HepG2 (cell line): ENCODE measurements around the gene USP11. TPM values are rescaled to one million over a fixed set of nuclear protein-coding genes. Genes with fewer than 3 reads are reported as not detected.

Source experiments
- AKAP8 ChIP-seq: sonication (generic); formaldehyde crosslinking; IDR thresholded peaks from 2 replicates; pipeline ENCODE4 v1.5.1; 2020; ENCODE audit warnings: mild to moderate bottlenecking, missing genetic modification reagents
- SIN3A ChIP-seq: IDR thresholded peaks from 2 replicates; pipeline ENCODE4 v1.6.1; 2011; ENCODE audit warnings: low read depth, mild to moderate bottlenecking, control low read depth, low read length, borderline replicate concordance
- TP53 ChIP-seq: sonication (generic); formaldehyde crosslinking; conservative IDR thresholded peaks from 2 replicates; pipeline ENCODE4 v1.4.0; 2020; ENCODE audit warnings: missing genetic modification reagents
- YEATS2 ChIP-seq: sonication (generic); formaldehyde crosslinking; IDR thresholded peaks from 2 replicates; pipeline ENCODE4 v1.4.0; 2020; ENCODE audit warnings: missing genetic modification reagents, borderline replicate concordance
- ZNF143 ChIP-seq: sonication (generic); formaldehyde crosslinking; IDR thresholded peaks from 2 replicates; pipeline ENCODE4 v1.4.0; 2020; ENCODE audit warnings: missing genetic modification reagents
- ZNF605 ChIP-seq: sonication (generic); formaldehyde crosslinking; IDR thresholded peaks from 2 replicates; pipeline ENCODE4 v1.8.0; 2022; ENCODE audit warnings: mild to moderate bottlenecking, missing genetic modification reagents
- polyA plus RNA-seq, 8 experiments: library from polyadenylated mRNA; depleted of rRNA in 3 of 8; stranded (reverse) in 7 of 8; unstranded in 1 of 8; fragments of >200 nt; fragmentation: Illumina TruSeq in 4 of 8; extraction: Trizol in 4 of 8; gene quantifications; 2 replicates each; pipeline versions ENCODE4 v1.2.1 to v1.2.3, GENCODE V29; 2011 to 2016; ENCODE audit warnings: low read depth in 4 of 8, missing spikeins in 1 of 8, mixed read lengths in 1 of 8; ENCODE audit not compliant: insufficient read depth in 1 of 8
- total RNA-seq, 5 experiments: library from RNA; depleted of rRNA; stranded (reverse); fragments of >200 nt; fragmentation: Illumina TruSeq; extraction: Trizol; gene quantifications; 2 replicates each; pipeline ENCODE4 v1.2.3, GENCODE V29; 2016; ENCODE audit warnings: low read depth in 1 of 5
- TF ChIP-seq, protein P1 (sequence below): sonication (generic); formaldehyde crosslinking; IDR thresholded peaks from 2 replicates; pipeline ENCODE4 v1.4.0; 2020; ENCODE audit warnings: missing genetic modification reagents
- TF ChIP-seq, protein P2 (sequence below): sonication (generic); formaldehyde crosslinking; IDR thresholded peaks from 2 replicates; pipeline ENCODE4 v1.4.0; 2020; ENCODE audit warnings: missing genetic modification reagents
- TF ChIP-seq, protein P3 (sequence below): sonication (generic); formaldehyde crosslinking; IDR thresholded peaks from 2 replicates; pipeline ENCODE4 v1.5.0; 2020; ENCODE audit warnings: mild to moderate bottlenecking, missing genetic modification reagents, moderate library complexity
- TF ChIP-seq, protein P4 (sequence below), 2 experiments: fragments of 450-650 bp in 1 of 2; sonication (generic) in 1 of 2; formaldehyde crosslinking in 1 of 2; IDR thresholded peaks; 2 replicates each; pipeline versions ENCODE4 v1.6.1 to v1.8.0; 2016 to 2022; ENCODE audit warnings: antibody characterized with exemption in 1 of 2, mild to moderate bottlenecking in 1 of 2, missing genetic modification reagents in 1 of 2
- TF ChIP-seq, protein P5 (sequence below): sonication (generic); formaldehyde crosslinking; IDR thresholded peaks from 2 replicates; pipeline ENCODE4 v1.9.0; 2021; ENCODE audit warnings: missing genetic modification reagents, mild to moderate bottlenecking, borderline replicate concordance

Gene USP11
- total and polyA plus RNA-seq, 2 of the 13 experiments (the other 11 are each of a cell fraction or from before 2014, with no cell fraction given): 23.8 to 31.7 TPM

DNA sequence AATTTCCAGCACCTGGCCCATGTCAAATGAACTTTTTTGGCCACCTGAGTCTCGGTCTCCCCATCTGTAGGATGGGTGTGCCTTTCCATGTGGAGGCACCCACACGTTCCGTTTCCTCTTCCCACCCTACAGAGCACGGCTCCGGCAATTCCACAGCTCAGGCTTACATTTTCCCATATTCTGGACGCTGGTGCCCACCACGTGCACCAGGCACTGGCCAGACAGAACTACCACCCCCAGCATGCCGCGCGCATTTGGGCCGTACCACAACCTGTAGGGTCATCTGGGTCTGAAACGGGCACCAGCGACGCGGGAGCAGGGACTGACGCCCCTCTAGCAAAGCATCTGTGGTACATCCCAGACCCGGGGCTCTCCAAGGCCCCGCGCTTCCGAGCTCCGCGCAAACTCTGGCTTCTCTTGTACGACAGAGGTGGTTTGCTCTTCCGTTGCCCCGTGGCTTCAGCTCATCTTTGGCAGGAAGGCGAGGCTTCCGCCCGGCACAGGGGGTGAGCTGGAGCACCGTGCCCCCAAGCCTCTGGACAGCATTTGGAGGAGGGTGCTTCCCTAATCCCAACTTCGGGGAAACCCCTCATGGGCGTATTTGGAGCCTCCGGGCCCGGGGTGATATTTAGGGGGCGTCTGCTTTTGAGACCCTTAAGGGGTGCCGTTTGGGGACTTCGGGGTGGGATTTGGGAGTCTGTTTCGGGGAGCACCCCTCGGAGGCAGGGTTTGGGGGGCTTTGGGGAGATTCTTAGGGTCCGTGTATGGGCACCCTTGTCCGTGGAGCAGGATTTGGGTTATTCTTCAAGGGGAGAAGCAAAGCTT, 42.2 kb upstream of the USP11 start (continued):
- TF ChIP-seq, protein P1, sequence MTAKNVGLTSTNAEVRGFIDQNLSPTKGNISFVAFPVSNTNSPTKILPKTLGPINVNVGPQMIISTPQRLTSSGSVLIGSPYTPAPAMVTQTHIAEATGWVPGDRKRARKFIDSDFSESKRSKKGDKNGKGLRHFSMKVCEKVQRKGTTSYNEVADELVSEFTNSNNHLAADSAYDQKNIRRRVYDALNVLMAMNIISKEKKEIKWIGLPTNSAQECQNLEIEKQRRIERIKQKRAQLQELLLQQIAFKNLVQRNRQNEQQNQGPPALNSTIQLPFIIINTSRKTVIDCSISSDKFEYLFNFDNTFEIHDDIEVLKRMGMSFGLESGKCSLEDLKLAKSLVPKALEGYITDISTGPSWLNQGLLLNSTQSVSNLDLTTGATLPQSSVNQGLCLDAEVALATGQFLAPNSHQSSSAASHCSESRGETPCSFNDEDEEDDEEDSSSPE: peak; percentile 48; the same call in 1 of the 2 replicates
- peak; percentile 74 for TF ChIP-seq ZNF605
- TF ChIP-seq, protein P2, sequence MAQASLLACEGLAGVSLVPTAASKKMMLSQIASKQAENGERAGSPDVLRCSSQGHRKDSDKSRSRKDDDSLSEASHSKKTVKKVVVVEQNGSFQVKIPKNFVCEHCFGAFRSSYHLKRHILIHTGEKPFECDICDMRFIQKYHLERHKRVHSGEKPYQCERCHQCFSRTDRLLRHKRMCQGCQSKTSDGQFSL: 0 out of 2 replicates have a peak, but pooled peaks have one; percentile 29
- TF ChIP-seq YEATS2 (CRISPR knock-in tag): peak; percentile 20; the same call in 1 of the 2 replicates
- TF ChIP-seq AKAP8 (CRISPR knock-in tag): no peak
- TF ChIP-seq ZNF143 (CRISPR knock-in tag): peak; percentile 98
- TF ChIP-seq TP53 (CRISPR knock-in tag): 0 out of 2 replicates have a peak, but pooled peaks have one; percentile 27
- TF ChIP-seq SIN3A: peak; percentile 47; the same call in 1 of the 2 replicates
- TF ChIP-seq, protein P3, sequence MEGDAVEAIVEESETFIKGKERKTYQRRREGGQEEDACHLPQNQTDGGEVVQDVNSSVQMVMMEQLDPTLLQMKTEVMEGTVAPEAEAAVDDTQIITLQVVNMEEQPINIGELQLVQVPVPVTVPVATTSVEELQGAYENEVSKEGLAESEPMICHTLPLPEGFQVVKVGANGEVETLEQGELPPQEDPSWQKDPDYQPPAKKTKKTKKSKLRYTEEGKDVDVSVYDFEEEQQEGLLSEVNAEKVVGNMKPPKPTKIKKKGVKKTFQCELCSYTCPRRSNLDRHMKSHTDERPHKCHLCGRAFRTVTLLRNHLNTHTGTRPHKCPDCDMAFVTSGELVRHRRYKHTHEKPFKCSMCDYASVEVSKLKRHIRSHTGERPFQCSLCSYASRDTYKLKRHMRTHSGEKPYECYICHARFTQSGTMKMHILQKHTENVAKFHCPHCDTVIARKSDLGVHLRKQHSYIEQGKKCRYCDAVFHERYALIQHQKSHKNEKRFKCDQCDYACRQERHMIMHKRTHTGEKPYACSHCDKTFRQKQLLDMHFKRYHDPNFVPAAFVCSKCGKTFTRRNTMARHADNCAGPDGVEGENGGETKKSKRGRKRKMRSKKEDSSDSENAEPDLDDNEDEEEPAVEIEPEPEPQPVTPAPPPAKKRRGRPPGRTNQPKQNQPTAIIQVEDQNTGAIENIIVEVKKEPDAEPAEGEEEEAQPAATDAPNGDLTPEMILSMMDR (CRISPR knock-in tag): peak; percentile 3; the same call in 1 of the 2 replicates
- TF ChIP-seq, protein P4, sequence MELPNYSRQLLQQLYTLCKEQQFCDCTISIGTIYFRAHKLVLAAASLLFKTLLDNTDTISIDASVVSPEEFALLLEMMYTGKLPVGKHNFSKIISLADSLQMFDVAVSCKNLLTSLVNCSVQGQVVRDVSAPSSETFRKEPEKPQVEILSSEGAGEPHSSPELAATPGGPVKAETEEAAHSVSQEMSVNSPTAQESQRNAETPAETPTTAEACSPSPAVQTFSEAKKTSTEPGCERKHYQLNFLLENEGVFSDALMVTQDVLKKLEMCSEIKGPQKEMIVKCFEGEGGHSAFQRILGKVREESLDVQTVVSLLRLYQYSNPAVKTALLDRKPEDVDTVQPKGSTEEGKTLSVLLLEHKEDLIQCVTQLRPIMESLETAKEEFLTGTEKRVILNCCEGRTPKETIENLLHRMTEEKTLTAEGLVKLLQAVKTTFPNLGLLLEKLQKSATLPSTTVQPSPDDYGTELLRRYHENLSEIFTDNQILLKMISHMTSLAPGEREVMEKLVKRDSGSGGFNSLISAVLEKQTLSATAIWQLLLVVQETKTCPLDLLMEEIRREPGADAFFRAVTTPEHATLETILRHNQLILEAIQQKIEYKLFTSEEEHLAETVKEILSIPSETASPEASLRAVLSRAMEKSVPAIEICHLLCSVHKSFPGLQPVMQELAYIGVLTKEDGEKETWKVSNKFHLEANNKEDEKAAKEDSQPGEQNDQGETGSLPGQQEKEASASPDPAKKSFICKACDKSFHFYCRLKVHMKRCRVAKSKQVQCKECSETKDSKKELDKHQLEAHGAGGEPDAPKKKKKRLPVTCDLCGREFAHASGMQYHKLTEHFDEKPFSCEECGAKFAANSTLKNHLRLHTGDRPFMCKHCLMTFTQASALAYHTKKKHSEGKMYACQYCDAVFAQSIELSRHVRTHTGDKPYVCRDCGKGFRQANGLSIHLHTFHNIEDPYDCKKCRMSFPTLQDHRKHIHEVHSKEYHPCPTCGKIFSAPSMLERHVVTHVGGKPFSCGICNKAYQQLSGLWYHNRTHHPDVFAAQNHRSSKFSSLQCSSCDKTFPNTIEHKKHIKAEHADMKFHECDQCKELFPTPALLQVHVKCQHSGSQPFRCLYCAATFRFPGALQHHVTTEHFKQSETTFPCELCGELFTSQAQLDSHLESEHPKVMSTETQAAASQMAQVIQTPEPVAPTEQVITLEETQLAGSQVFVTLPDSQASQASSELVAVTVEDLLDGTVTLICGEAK (IDR thresholded peaks at IDR 0.05): no peak
- TF ChIP-seq, protein P4 (CRISPR knock-in tag; IDR thresholded peaks at IDR 0.05): peak; percentile 37; the same call in 1 of the 2 replicates
- TF ChIP-seq, protein P5, sequence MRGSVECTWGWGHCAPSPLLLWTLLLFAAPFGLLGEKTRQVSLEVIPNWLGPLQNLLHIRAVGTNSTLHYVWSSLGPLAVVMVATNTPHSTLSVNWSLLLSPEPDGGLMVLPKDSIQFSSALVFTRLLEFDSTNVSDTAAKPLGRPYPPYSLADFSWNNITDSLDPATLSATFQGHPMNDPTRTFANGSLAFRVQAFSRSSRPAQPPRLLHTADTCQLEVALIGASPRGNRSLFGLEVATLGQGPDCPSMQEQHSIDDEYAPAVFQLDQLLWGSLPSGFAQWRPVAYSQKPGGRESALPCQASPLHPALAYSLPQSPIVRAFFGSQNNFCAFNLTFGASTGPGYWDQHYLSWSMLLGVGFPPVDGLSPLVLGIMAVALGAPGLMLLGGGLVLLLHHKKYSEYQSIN (CRISPR knock-in tag): no peak
